NCI-H446 treated with DMSO at 0.1 percent for 48 hours (cell line): ENCODE data around the gene FAM151A.

Experiments used
- DNase-seq: peaks from one replicate; lab custom pipeline; 2025; lab: John Stamatoyannopoulos, UW

The FAM151A gene

GRCh38 chr1:54623216-54624007 lies at the start of gene FAM151A:
Gene FAM151A (minus strand): TSS chr1:54623525. CDS start chr1:54623395, 130 bp downstream.
- no peak for DNase-seq

- peak; percentile 10 for DNase-seq
Measured at GRCh38 chr1:54671985-54672608, 48.8 kb upstream of the FAM151A start.

- no peak for DNase-seq
Measured at GRCh38 chr1:54668567-54668966, 45.2 kb upstream of the FAM151A start.

GRCh38 chr1:54667797-54668196 lies 44.5 kb upstream of the FAM151A start:
- no peak for DNase-seq

GRCh38 chr1:54666333-54666732 lies 43.0 kb upstream of the FAM151A start:
- no peak for DNase-seq

- no peak for DNase-seq
Measured at GRCh38 chr1:54665852-54666251, 42.5 kb upstream of the FAM151A start.

GRCh38 chr1:54664364-54664763 lies 41.0 kb upstream of the FAM151A start:
- DNase-seq, result no peak

- DNase-seq, result no peak
Measured at GRCh38 chr1:54663725-54664124, 40.4 kb upstream of the FAM151A start.

GRCh38 chr1:54658164-54658913 lies 35.0 kb upstream of the FAM151A start:
- DNase-seq, result no peak

GRCh38 chr1:54653036-54653435 lies 29.7 kb upstream of the FAM151A start:
- DNase-seq, result no peak

GRCh38 chr1:54652168-54652567 lies 28.8 kb upstream of the FAM151A start:
- no peak for DNase-seq

- no peak for DNase-seq
Measured at GRCh38 chr1:54651608-54652007, 28.3 kb upstream of the FAM151A start.

GRCh38 chr1:54650417-54650816 lies 27.1 kb upstream of the FAM151A start:
- no peak for DNase-seq

GRCh38 chr1:54649921-54650320 lies 26.6 kb upstream of the FAM151A start:
- no peak for DNase-seq

GRCh38 chr1:54649130-54649898 lies 26.0 kb upstream of the FAM151A start:
- no peak for DNase-seq

GRCh38 chr1:54645806-54646676 lies 22.7 kb upstream of the FAM151A start:
- peak; percentile 78 for DNase-seq

GRCh38 chr1:54643736-54644135 lies 20.4 kb upstream of the FAM151A start:
- no peak for DNase-seq

- no peak for DNase-seq
Measured at GRCh38 chr1:54640863-54641836, 17.8 kb upstream of the FAM151A start, which contains the start of gene MROH7. Gene MROH7 (plus strand): TSS chr1:54641786. CDS start chr1:54652927, 11,141 bp downstream.

- DNase-seq, result no peak
Measured at GRCh38 chr1:54640361-54640760, 17.0 kb upstream of the FAM151A start.
